Measurements from ENCODE around the gene ROBO1. TPM values are rescaled to one million over a fixed set of nuclear protein-coding genes. Genes with fewer than 3 reads are reported as not detected.

ROBO1 gene
- total RNA-seq, 4 donors from 2014 or later = 12.3 to 112 (median 27.1) TPM

DNA sequence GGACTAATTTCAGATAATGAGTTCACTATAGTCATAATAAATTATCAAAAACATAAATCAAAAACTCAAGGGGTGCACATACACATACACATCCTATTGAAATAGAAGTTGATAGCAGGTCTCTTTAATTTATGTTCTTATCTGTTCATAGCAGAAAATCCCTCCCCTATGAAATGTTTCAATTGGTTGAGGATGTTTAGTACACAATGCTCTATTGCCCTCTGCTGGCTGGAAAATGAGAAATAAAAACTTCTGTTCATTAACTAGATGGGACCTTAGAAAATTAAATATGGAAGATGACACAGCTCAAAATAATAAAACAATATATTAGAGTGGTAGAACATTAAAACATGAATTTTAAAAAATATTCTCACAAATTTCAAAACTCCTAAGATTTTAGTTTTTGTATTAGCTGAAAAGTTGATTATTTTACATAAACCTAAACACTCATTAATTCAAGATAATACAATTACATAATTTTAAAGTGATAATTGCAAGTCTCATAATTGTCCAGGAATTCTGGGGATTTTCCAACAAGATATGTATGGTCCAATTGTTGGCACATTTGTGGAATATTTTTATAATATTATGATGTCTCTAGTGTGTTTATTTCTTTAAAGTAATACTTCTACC lies 735.0 kb downstream of the ROBO1 start:
- H3K9me3 ChIP-seq = no peaks in the 10 kb centered on the region
- no peak overlapping the region for H3K27ac ChIP-seq
- H3K4me3 ChIP-seq = no peak overlapping the region
- intact Hi-C loops (cut with DNase I; ENCODE audit: low total_unique reads) = loop anchor here (5.0 kb wide), 1 partner anchor 371 kb away; no protein-coding TSS in a partner anchor
- no peak for TF ChIP-seq POLR2A (IDR thresholded peaks at IDR 0.05)
- TF ChIP-seq, protein P1, sequence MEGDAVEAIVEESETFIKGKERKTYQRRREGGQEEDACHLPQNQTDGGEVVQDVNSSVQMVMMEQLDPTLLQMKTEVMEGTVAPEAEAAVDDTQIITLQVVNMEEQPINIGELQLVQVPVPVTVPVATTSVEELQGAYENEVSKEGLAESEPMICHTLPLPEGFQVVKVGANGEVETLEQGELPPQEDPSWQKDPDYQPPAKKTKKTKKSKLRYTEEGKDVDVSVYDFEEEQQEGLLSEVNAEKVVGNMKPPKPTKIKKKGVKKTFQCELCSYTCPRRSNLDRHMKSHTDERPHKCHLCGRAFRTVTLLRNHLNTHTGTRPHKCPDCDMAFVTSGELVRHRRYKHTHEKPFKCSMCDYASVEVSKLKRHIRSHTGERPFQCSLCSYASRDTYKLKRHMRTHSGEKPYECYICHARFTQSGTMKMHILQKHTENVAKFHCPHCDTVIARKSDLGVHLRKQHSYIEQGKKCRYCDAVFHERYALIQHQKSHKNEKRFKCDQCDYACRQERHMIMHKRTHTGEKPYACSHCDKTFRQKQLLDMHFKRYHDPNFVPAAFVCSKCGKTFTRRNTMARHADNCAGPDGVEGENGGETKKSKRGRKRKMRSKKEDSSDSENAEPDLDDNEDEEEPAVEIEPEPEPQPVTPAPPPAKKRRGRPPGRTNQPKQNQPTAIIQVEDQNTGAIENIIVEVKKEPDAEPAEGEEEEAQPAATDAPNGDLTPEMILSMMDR (IDR thresholded peaks at IDR 0.05) = peak; percentile 58 to 79 (median 66)
- H3K36me3 ChIP-seq = no peaks in the 10 kb centered on the region
- peaks cover 0 to 9% of the 10 kb centered on the region in 2 donors for H3K27me3 ChIP-seq
- no peak for DNase-seq
- no peaks in the 10 kb centered on the region for H3K4me1 ChIP-seq

DNA sequence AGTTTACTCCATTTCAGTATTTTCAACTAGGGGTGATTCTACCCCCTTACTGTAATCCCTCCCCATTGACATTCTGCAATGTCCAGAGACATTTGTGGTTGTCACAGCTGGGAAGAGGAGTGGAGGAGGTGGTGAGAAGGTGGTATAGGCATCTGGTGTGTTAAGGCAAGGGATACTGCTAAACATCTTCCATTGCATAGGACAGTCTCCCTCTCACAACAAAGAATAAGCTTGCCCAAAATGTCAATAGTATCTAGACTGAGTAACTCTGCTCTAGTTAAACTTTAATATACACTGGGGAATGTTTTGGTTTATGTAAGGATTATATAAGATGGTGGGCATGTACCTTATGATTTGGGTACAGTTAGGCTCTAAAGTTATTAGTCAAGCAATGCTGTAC lies 737.6 kb downstream of the ROBO1 start:
- H3K4me1 ChIP-seq = no peaks in the 10 kb centered on the region
- no peak overlapping the region for H3K4me3 ChIP-seq
- no peaks in the 10 kb centered on the region for H3K36me3 ChIP-seq
- TF ChIP-seq, protein P1 (IDR thresholded peaks at IDR 0.05) = no peak
- no peak for TF ChIP-seq POLR2A (IDR thresholded peaks at IDR 0.05)
- no peaks in the 10 kb centered on the region for H3K9me3 ChIP-seq
- DNase-seq = no peak
- H3K27ac ChIP-seq = no peak overlapping the region
- H3K27me3 ChIP-seq = peaks cover 0 to 9% of the 10 kb centered on the region in 2 donors
- intact Hi-C loops (cut with DNase I; ENCODE audit: low total_unique reads) = loop anchor here (5.0 kb wide), 1 partner anchor 368 kb away; no protein-coding TSS in a partner anchor

DNA sequence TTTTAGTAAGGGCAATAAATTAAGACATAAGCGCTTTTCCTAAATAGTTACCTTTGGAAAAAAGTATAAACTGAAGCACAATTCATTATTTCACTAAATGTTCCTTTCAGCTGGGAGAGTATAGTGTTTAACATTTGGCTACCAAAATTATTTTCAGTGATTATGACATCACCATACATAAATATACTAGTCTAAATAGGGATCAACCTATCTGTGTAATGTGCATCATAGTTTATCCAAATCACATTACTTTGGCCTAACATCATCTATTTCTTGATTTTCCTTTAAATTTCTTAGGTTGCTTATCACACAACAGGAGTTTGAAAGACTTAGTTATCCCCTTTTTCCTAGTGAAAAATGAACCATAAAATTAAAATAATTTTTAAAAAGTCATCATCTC lies 738.9 kb downstream of the ROBO1 start:
- Histone ChIP-seq H3K27me3 (no peaks in the 10 kb centered on the region), H3K27ac (no peak overlapping the region), H3K9me3 (no peaks in the 10 kb centered on the region), H3K4me1 (no peaks in the 10 kb centered on the region), H3K36me3 (no peaks in the 10 kb centered on the region), H3K4me3 (no peak overlapping the region)
- TF ChIP-seq, protein P1 (IDR thresholded peaks at IDR 0.05) = no peak
- no peak for TF ChIP-seq POLR2A (IDR thresholded peaks at IDR 0.05)
- no peak for DNase-seq
- intact Hi-C loops (cut with DNase I; ENCODE audit: low total_unique reads) = no loop called here

DNA sequence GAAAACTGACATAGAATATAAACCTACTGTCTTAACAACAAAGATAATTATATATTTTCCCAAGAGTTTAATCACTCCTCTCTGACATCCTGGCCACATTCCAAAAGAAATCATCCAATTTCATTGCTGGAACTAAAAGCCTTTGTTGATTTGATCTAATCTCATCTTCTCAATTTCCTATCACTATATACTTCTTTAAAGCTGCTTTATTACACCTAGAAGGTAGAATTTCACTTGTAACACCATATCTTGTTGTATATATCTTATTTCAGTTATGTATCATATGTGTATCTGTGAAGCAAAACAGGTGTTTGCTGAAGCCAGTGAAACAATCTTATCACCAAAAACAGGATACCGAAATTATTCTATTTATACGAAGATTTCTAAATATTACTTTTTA lies 740.2 kb downstream of the ROBO1 start:
- intact Hi-C loops (cut with DNase I; ENCODE audit: low total_unique reads) = no loop called here
- Histone ChIP-seq H3K4me1 (no peaks in the 10 kb centered on the region), H3K27me3 (no peaks in the 10 kb centered on the region), H3K27ac (no peak overlapping the region), H3K4me3 (no peak overlapping the region), H3K36me3 (no peaks in the 10 kb centered on the region), H3K9me3 (no peaks in the 10 kb centered on the region)
- TF ChIP-seq POLR2A (IDR thresholded peaks at IDR 0.05) = no peak
- TF ChIP-seq, protein P1 (IDR thresholded peaks at IDR 0.05) = no peak
- no peak for DNase-seq

DNA sequence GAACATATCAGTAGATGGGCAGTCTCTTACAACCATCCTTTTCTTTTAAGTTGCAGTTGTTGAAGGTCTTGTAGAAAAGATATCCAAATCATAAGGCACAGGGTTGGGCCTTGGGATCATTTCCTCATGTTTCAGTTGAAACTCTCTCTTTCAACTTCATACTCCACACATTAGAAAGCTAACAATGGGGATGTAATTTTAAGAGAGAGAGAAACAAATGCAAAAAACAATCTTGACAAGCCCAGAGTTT lies 747.9 kb downstream of the ROBO1 start:
- Histone ChIP-seq H3K27ac (peak overlapping the region; percentile 86 to 90), H3K4me3 (peak overlapping the region in 1 of 2 donors; percentile 90), H3K27me3 (no peaks in the 10 kb centered on the region), H3K4me1 (no peaks in the 10 kb centered on the region), H3K36me3 (no peaks in the 10 kb centered on the region), H3K9me3 (no peaks in the 10 kb centered on the region)
- DNase-seq = no peak
- intact Hi-C loops (cut with DNase I; ENCODE audit: low total_unique reads) = no loop called here
- TF ChIP-seq, protein P1 (IDR thresholded peaks at IDR 0.05) = no peak
- no peak for TF ChIP-seq POLR2A (IDR thresholded peaks at IDR 0.05)
